HG02588 (cell line): Measurements from ENCODE around the gene ATXN7L2.
A peak's percentile ranks its signal among the peaks of the same experiment; 100 is the strongest.
"Not testable (repeated sequence)": the region's sequence is repeated elsewhere in the genome, so short reads cannot be mapped to it uniquely, and the experiment has no call there.

ENCODE experiments used
- ATAC-seq: cut with Tn5 transposase; IDR thresholded peaks from one replicate; pipeline ENCODE4 v1.9.1; 2021; ENCODE audit warnings: mild to moderate bottlenecking, moderate library complexity; ENCODE audit not compliant: unreplicated experiment

The ATXN7L2 gene

GRCh38 chr1:109483672-109484518, at the start of gene ATXN7L2:
TSS of gene ATXN7L2 (plus strand) at chr1:109483905. CDS start at chr1:109483954, 49 bp downstream.
- peak; percentile 84 for ATAC-seq

- ATAC-seq = no peak
Measured at GRCh38 chr1:109434484-109434883, 49.2 kb upstream of the ATXN7L2 start.

- no peak for ATAC-seq
Measured at GRCh38 chr1:109438798-109439297, 44.9 kb upstream of the ATXN7L2 start.

- no peak for ATAC-seq
Measured at GRCh38 chr1:109441069-109441468, 42.6 kb upstream of the ATXN7L2 start.

- ATAC-seq = no peak
Measured at GRCh38 chr1:109443476-109443875, 40.2 kb upstream of the ATXN7L2 start.

GRCh38 chr1:109444346-109444745, 39.4 kb upstream of the ATXN7L2 start:
- ATAC-seq = no peak

GRCh38 chr1:109445949-109446695, 37.6 kb upstream of the ATXN7L2 start:
- ATAC-seq = not testable (repeated sequence)

- ATAC-seq = no peak
Measured at GRCh38 chr1:109447524-109447923, 36.2 kb upstream of the ATXN7L2 start.

GRCh38 chr1:109454497-109455133, 29.1 kb upstream of the ATXN7L2 start:
- no peak for ATAC-seq

GRCh38 chr1:109457819-109458218, 25.9 kb upstream of the ATXN7L2 start:
- no peak for ATAC-seq

GRCh38 chr1:109466125-109466451, 17.6 kb upstream of the ATXN7L2 start:
- no peak for ATAC-seq

GRCh38 chr1:109466452-109467300, 17.0 kb upstream of the ATXN7L2 start, which contains the start of gene SYPL2:
TSS of gene SYPL2 (plus strand) at chr1:109466546. CDS start at chr1:109466844, 298 bp downstream.
- no peak for ATAC-seq

- ATAC-seq = no peak
Measured at GRCh38 chr1:109467301-109467777, 16.4 kb upstream of the ATXN7L2 start.

GRCh38 chr1:109468061-109468460, 15.6 kb upstream of the ATXN7L2 start:
- ATAC-seq = no peak

- no peak for ATAC-seq
Measured at GRCh38 chr1:109468903-109469302, 14.8 kb upstream of the ATXN7L2 start.

- no peak for ATAC-seq
Measured at GRCh38 chr1:109470245-109470644, 13.5 kb upstream of the ATXN7L2 start.

- ATAC-seq = no peak
Measured at GRCh38 chr1:109472779-109473178, 10.9 kb upstream of the ATXN7L2 start.

GRCh38 chr1:109473284-109474057, 10.2 kb upstream of the ATXN7L2 start:
- not testable (repeated sequence) for ATAC-seq

- ATAC-seq = no peak
Measured at GRCh38 chr1:109474697-109475096, 9.0 kb upstream of the ATXN7L2 start.
